ENCODE results near the gene PMPCA. TPM values are rescaled to one million over a fixed set of nuclear protein-coding genes. Genes with fewer than 3 reads are reported as not detected.

PMPCA gene
- total and polyA plus RNA-seq, 2 donors (not counting 1 experiment from before 2014, with no cell fraction given) = 26.4 to 70.2 TPM

DNA sequence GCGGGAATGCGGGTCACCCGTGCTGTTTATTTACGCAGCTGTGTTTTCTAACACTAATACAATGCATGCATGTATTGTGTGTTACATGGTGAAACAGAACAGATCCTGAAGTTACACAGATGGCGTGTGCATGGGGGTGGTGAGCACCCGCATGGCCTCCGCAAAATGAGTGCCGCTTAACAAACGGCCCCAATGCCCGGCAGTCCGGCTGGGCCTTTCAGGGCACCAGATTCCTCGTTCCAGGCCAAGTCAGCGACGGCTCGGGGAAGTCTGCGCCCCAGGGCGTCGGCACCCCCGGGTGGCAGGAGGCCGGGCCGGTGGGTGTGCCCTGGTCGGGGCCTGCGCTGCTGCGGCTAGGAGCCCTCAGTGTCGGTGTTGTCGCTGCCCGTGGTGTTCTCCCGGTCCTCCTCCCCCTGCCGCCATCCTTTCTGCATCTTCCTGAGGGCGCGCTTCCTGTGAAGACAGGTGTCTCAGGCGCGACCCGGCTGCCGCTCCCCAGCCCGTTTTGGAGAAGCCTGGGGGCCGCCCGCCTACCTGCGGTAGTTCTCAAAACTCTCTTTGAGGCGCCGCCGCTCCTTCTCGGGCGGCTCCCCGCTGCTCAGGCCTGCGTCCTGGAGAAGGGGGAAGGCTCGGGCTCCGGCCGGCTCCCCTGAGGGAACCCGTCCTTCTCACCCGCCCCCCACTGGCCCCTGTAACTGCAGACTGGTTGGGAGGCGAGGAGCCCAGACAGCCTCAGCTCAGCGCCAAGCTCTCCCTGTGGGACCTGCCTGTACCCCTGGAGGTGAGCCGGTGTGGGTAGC lies 46.3 kb upstream of the PMPCA start:
- no peaks in the 10 kb centered on the region for H3K9me3 ChIP-seq (ENCODE audit: control insufficient read depth, insufficient read depth, low read depth, low read length)

DNA sequence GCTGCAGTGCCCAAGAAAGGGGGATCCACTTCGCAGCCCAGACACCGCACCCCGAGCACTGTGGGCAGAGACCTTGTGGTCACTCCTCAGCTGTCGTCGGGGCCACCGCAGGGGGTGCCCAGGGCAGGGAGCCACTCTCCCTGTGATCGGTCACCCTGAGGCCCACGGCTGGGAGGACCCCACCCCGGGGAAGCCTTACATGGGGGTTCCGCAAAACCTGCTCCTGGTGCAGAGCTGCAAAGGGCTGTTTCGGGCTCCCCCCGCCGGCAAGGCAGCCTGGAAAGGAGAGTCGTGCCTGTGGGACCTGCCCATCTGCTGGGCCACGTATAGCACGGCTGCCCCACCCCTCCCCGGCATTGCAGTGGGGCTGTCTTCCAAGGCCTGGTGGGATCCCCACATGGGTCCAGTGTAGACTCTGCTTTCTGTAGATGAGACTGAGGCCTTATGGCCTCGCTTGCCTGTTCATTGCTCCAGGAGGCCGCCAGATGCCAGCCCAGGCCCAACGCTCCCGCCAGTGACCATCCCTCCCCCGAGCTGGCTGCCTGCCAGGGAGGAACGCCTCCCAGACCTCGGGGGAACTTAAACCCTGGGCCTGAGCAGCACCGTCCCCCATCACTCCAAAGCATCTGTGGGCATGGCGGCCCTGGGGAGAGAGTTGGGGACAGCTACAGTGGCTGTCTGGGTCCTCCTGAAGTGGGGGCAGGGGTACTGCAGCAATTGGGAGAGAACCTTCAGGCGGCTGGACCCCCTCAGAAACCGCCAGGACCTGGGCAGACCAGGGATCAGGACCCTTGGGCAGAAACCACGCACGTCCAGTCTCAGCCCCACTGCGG lies 45.3 kb upstream of the PMPCA start:
- no peak overlapping the region for H3K4me3 ChIP-seq (replicated peaks in 1 of 4; ENCODE audit: control extremely low read depth in 1 of 4, insufficient read depth in 1 of 4, low read depth in 3 of 4, low read length in 4 of 4)
- peaks cover 1% of the 10 kb centered on the region for H3K36me3 ChIP-seq (ENCODE audit: control insufficient read depth, insufficient read depth, low read length)
- no peak overlapping the region for H2AFZ ChIP-seq (ENCODE audit: low read length)
- no peaks in the 10 kb centered on the region for H3K9me3 ChIP-seq (ENCODE audit: control insufficient read depth, insufficient read depth, low read depth, low read length)
- no peak for DNase-seq (ENCODE audit: low read depth in 2 of 2)
- H3K4me1 ChIP-seq (ENCODE audit: control insufficient read depth, extremely low read depth, insufficient read depth, low read length) = peaks cover 21% of the 10 kb centered on the region
- TF ChIP-seq, protein P1, sequence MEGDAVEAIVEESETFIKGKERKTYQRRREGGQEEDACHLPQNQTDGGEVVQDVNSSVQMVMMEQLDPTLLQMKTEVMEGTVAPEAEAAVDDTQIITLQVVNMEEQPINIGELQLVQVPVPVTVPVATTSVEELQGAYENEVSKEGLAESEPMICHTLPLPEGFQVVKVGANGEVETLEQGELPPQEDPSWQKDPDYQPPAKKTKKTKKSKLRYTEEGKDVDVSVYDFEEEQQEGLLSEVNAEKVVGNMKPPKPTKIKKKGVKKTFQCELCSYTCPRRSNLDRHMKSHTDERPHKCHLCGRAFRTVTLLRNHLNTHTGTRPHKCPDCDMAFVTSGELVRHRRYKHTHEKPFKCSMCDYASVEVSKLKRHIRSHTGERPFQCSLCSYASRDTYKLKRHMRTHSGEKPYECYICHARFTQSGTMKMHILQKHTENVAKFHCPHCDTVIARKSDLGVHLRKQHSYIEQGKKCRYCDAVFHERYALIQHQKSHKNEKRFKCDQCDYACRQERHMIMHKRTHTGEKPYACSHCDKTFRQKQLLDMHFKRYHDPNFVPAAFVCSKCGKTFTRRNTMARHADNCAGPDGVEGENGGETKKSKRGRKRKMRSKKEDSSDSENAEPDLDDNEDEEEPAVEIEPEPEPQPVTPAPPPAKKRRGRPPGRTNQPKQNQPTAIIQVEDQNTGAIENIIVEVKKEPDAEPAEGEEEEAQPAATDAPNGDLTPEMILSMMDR (conservative IDR thresholded peaks at IDR 0.05 in 1 of 2, IDR thresholded peaks at IDR 0.05 in 1 of 2; ENCODE audit: low read depth in 1 of 2, low read length in 2 of 2) = no peak
- no peak for TF ChIP-seq EZH2 (IDR thresholded peaks at IDR 0.05; ENCODE audit: low read length, missing control alignments)
- H3K4me2 ChIP-seq (ENCODE audit: extremely low read depth, insufficient read depth, low read length) = no peak overlapping the region
- H4K20me1 ChIP-seq (ENCODE audit: control insufficient read depth, extremely low read depth, insufficient read depth, low read length) = no peaks in the 10 kb centered on the region
- H3K27ac ChIP-seq (ENCODE audit: insufficient read depth, low read length) = no peak overlapping the region
- H3K9ac ChIP-seq (ENCODE audit: insufficient read depth, low read length) = no peak overlapping the region
- no peaks in the 10 kb centered on the region for H3K27me3 ChIP-seq (ENCODE audit: control insufficient read depth, insufficient read depth, low read length)
- no peaks in the 10 kb centered on the region for H3K79me2 ChIP-seq (ENCODE audit: control insufficient read depth, insufficient read depth, low read length)

More for the DNA sequence above, 46.3 kb upstream of the PMPCA start:
- Histone ChIP-seq H3K27ac (ENCODE audit: insufficient read depth, low read length) (no peak overlapping the region), H3K9ac (ENCODE audit: insufficient read depth, low read length) (no peak overlapping the region), H3K79me2 (ENCODE audit: control insufficient read depth, insufficient read depth, low read length) (no peaks in the 10 kb centered on the region), H3K36me3 (ENCODE audit: control insufficient read depth, insufficient read depth, low read length) (peaks cover 3% of the 10 kb centered on the region), H3K4me2 (ENCODE audit: extremely low read depth, insufficient read depth, low read length) (peak overlapping the region; percentile 61), H4K20me1 (ENCODE audit: control insufficient read depth, extremely low read depth, insufficient read depth, low read length) (no peaks in the 10 kb centered on the region), H3K4me3 (replicated peaks in 1 of 4; ENCODE audit: control extremely low read depth in 1 of 4, insufficient read depth in 1 of 4, low read depth in 3 of 4, low read length in 4 of 4) (peak overlapping the region in 1 of 4 experiments; percentile 67), H3K4me1 (ENCODE audit: control insufficient read depth, extremely low read depth, insufficient read depth, low read length) (peaks cover 21% of the 10 kb centered on the region), H2AFZ (ENCODE audit: low read length) (no peak overlapping the region), H3K27me3 (ENCODE audit: control insufficient read depth, insufficient read depth, low read length) (no peaks in the 10 kb centered on the region)
- DNase-seq (ENCODE audit: low read depth in 2 of 2) = no peak
- TF ChIP-seq, protein P1 (conservative IDR thresholded peaks at IDR 0.05 in 1 of 2, IDR thresholded peaks at IDR 0.05 in 1 of 2; ENCODE audit: low read depth in 1 of 2, low read length in 2 of 2) = no peak
- TF ChIP-seq EZH2 (IDR thresholded peaks at IDR 0.05; ENCODE audit: low read length, missing control alignments) = no peak

DNA sequence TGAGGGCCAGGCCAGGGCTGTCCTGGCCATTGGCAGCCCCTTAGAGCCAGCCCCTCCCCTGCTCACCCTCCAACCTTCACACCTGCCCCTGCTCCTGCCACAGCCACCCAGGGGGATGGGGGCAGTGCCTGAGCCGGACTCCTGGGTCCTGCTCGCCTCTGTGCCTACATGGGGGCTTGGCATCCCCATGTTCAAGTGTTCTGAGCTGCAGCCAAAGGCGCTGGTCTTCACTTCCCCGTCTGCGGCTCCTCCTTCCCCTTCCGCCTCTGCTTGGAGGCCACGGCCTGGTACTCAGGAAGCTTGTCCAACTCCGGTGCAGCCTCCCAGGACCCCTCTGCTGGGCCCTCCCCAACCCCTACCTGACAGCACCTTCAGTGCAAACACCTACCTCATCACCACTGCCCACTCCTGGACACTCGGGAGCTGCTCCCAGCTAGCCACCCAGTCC lies 44.7 kb upstream of the PMPCA start:
- Histone ChIP-seq H4K20me1 (ENCODE audit: control insufficient read depth, extremely low read depth, insufficient read depth, low read length) (no peaks in the 10 kb centered on the region), H3K4me3 (replicated peaks in 1 of 4; ENCODE audit: control extremely low read depth in 1 of 4, insufficient read depth in 1 of 4, low read depth in 3 of 4, low read length in 4 of 4) (no peak overlapping the region), H3K4me2 (ENCODE audit: extremely low read depth, insufficient read depth, low read length) (no peak overlapping the region), H3K9me3 (ENCODE audit: control insufficient read depth, insufficient read depth, low read depth, low read length) (no peaks in the 10 kb centered on the region), H3K4me1 (ENCODE audit: control insufficient read depth, extremely low read depth, insufficient read depth, low read length) (peaks cover 18% of the 10 kb centered on the region), H2AFZ (ENCODE audit: low read length) (no peak overlapping the region), H3K9ac (ENCODE audit: insufficient read depth, low read length) (no peak overlapping the region), H3K27ac (ENCODE audit: insufficient read depth, low read length) (no peak overlapping the region), H3K36me3 (ENCODE audit: control insufficient read depth, insufficient read depth, low read length) (no peaks in the 10 kb centered on the region), H3K79me2 (ENCODE audit: control insufficient read depth, insufficient read depth, low read length) (no peaks in the 10 kb centered on the region), H3K27me3 (ENCODE audit: control insufficient read depth, insufficient read depth, low read length) (no peaks in the 10 kb centered on the region)
- no peak for TF ChIP-seq EZH2 (IDR thresholded peaks at IDR 0.05; ENCODE audit: low read length, missing control alignments)
- TF ChIP-seq, protein P1 (conservative IDR thresholded peaks at IDR 0.05 in 1 of 2, IDR thresholded peaks at IDR 0.05 in 1 of 2; ENCODE audit: low read depth in 1 of 2, low read length in 2 of 2) = no peak
- DNase-seq (ENCODE audit: low read depth in 2 of 2) = no peak
